ENCODE measurements around the gene PFKFB4.

Gene PFKFB4

GRCh38 chr3:48472923-48473616 is 83.5 kb downstream of the PFKFB4 start:
- H3K36me3 ChIP-seq (ENCODE audit: control insufficient read depth, insufficient read depth, low read length) = peaks cover 23% of the 10 kb centered on the region
- peak overlapping the region; percentile 75 for H3K9ac ChIP-seq (ENCODE audit: low read depth, low read length)
- peak overlapping the region; percentile 64 for H3K4me3 ChIP-seq (ENCODE audit: low read depth, low read length)

GRCh38 chr3:48472673-48472922 is 84.0 kb downstream of the PFKFB4 start:
- peak overlapping the region; percentile 64 for H3K4me3 ChIP-seq (ENCODE audit: low read depth, low read length)
- H3K4me1 ChIP-seq (ENCODE audit: control insufficient read depth, insufficient read depth, low read length) = peaks cover 17% of the 10 kb centered on the region
- H3K27me3 ChIP-seq (ENCODE audit: control insufficient read depth, insufficient read depth, low read length) = no peaks in the 10 kb centered on the region
- H3K27ac ChIP-seq (ENCODE audit: low read depth, low read length) = peak overlapping the region; percentile 92
- H3K9me3 ChIP-seq (ENCODE audit: control insufficient read depth, insufficient read depth, low read length) = no peaks in the 10 kb centered on the region
- H3K36me3 ChIP-seq (ENCODE audit: control insufficient read depth, insufficient read depth, low read length) = peaks cover 28% of the 10 kb centered on the region
- H3K9ac ChIP-seq (ENCODE audit: low read depth, low read length) = peak overlapping the region; percentile 75

More at GRCh38 chr3:48472923-48473616, 83.5 kb downstream of the PFKFB4 start:
- no peaks in the 10 kb centered on the region for H3K27me3 ChIP-seq (ENCODE audit: control insufficient read depth, insufficient read depth, low read length)
- H3K9me3 ChIP-seq (ENCODE audit: control insufficient read depth, insufficient read depth, low read length) = no peaks in the 10 kb centered on the region
- peak overlapping the region; percentile 92 for H3K27ac ChIP-seq (ENCODE audit: low read depth, low read length)
- H3K4me1 ChIP-seq (ENCODE audit: control insufficient read depth, insufficient read depth, low read length) = peaks cover 17% of the 10 kb centered on the region

- no peaks in the 10 kb centered on the region for H3K9me3 ChIP-seq (ENCODE audit: control insufficient read depth, insufficient read depth, low read length)
- no peak overlapping the region for H3K9ac ChIP-seq (ENCODE audit: low read depth, low read length)
- H3K4me1 ChIP-seq (ENCODE audit: control insufficient read depth, insufficient read depth, low read length) = peaks cover 23% of the 10 kb centered on the region
- no peaks in the 10 kb centered on the region for H3K27me3 ChIP-seq (ENCODE audit: control insufficient read depth, insufficient read depth, low read length)
- H3K4me3 ChIP-seq (ENCODE audit: low read depth, low read length) = no peak overlapping the region
- H3K36me3 ChIP-seq (ENCODE audit: control insufficient read depth, insufficient read depth, low read length) = peaks cover 35% of the 10 kb centered on the region
- H3K27ac ChIP-seq (ENCODE audit: low read depth, low read length) = no peak overlapping the region
Observed at GRCh38 chr3:48470286-48470685, 86.3 kb downstream of the PFKFB4 start.

GRCh38 chr3:48469046-48469915 is 87.3 kb downstream of the PFKFB4 start:
- Histone ChIP-seq H3K27me3 (ENCODE audit: control insufficient read depth, insufficient read depth, low read length) (no peaks in the 10 kb centered on the region), H3K4me1 (ENCODE audit: control insufficient read depth, insufficient read depth, low read length) (peaks cover 17% of the 10 kb centered on the region), H3K4me3 (ENCODE audit: low read depth, low read length) (no peak overlapping the region), H3K36me3 (ENCODE audit: control insufficient read depth, insufficient read depth, low read length) (peaks cover 35% of the 10 kb centered on the region), H3K9me3 (ENCODE audit: control insufficient read depth, insufficient read depth, low read length) (no peaks in the 10 kb centered on the region), H3K9ac (ENCODE audit: low read depth, low read length) (no peak overlapping the region), H3K27ac (ENCODE audit: low read depth, low read length) (no peak overlapping the region)

GRCh38 chr3:48468329-48468731 is 88.3 kb downstream of the PFKFB4 start:
- Histone ChIP-seq H3K9me3 (ENCODE audit: control insufficient read depth, insufficient read depth, low read length) (no peaks in the 10 kb centered on the region), H3K27me3 (ENCODE audit: control insufficient read depth, insufficient read depth, low read length) (no peaks in the 10 kb centered on the region), H3K4me3 (ENCODE audit: low read depth, low read length) (no peak overlapping the region), H3K4me1 (ENCODE audit: control insufficient read depth, insufficient read depth, low read length) (peaks cover 13% of the 10 kb centered on the region), H3K27ac (ENCODE audit: low read depth, low read length) (no peak overlapping the region), H3K36me3 (ENCODE audit: control insufficient read depth, insufficient read depth, low read length) (peaks cover 35% of the 10 kb centered on the region), H3K9ac (ENCODE audit: low read depth, low read length) (no peak overlapping the region)

All from HUES48 (cell line).